Heart right ventricle (tissue), 16 donors: Measurements from ENCODE around the gene E2F7. TPM values are rescaled to one million over a fixed set of nuclear protein-coding genes. Genes with fewer than 3 reads are reported as not detected.
"Not testable (repeated sequence)": the region's sequence is repeated elsewhere in the genome, so short reads cannot be mapped to it uniquely, and the experiment has no call there.

ENCODE experiments used
- ATAC-seq, 8 donors: fragments of 200-7000 bp; cut with Tn5 transposase; one replicate each; pipeline ENCODE4 v1.9.1; 2020; ENCODE audit warnings: mild to moderate bottlenecking in 8 of 8, moderate library complexity in 8 of 8, moderate number of reproducible peaks in 1 of 8
- DNase-seq, 2 donors: peaks; one replicate each; pipeline ENCODE4 v3.0.0-alpha.2; 2020
- H3K27ac ChIP-seq, 10 donors: fragments of 200-600 bp; sonication (generic) in 2 of 10; one replicate each; pipeline versions ENCODE4 v1.5.0 to v1.8.0; 2020 to 2022; ENCODE audit warnings: mild to moderate bottlenecking in 3 of 10
- H3K27me3 ChIP-seq, 7 donors: fragments of 200-600 bp; one replicate each; pipeline ENCODE4 v1.8.0; 2021 to 2022; ENCODE audit warnings: mild to moderate bottlenecking in 2 of 7
- H3K36me3 ChIP-seq, 9 donors: fragments of 200-600 bp; sonication (generic) in 1 of 9; one replicate each; pipeline versions ENCODE4 v1.5.0 to v1.8.0; 2020 to 2022; ENCODE audit warnings: mild to moderate bottlenecking in 2 of 9
- H3K4me1 ChIP-seq, 9 donors: fragments of 200-600 bp; sonication (generic) in 1 of 9; one replicate each; pipeline versions ENCODE4 v1.5.0 to v1.8.0; 2020 to 2022; ENCODE audit warnings: mild to moderate bottlenecking in 4 of 9
- H3K4me3 ChIP-seq, 10 donors: fragments of 200-600 bp; sonication (generic) in 2 of 10; one replicate each; pipeline versions ENCODE4 v1.5.0 to v1.8.0; 2020 to 2022; ENCODE audit warnings: mild to moderate bottlenecking in 7 of 10, moderate library complexity in 2 of 10
- H3K9me3 ChIP-seq, 11 donors: fragments of 200-600 bp in 10 of 11; sonication (generic) in 2 of 11; one replicate each; pipeline versions ENCODE4 v1.5.0 to v1.8.0; 2013 to 2022; ENCODE audit warnings: mild to moderate bottlenecking in 2 of 11, control low read depth in 1 of 11, moderate library complexity in 1 of 11
- WGBS, 2 donors: extraction: QIAGEN DNeasy Blood & Tissue Kit; methylation state at CpG; one replicate each; pipeline ENCODE4 v1.1.7; 2013; ENCODE audit warnings: inconsistent platforms in 1 of 2; 5-methylcytosine and 5-hydroxymethylcytosine counted together
- intact Hi-C, 10 donors: fragments of 100-400 bp; cut with DNase I; formaldehyde crosslinking; loops; one replicate each; pipeline versions ENCODE4 v1.11.1 to v1.14.2; 2022
- polyA plus RNA-seq, 2 donors: library from polyadenylated mRNA; stranded (reverse); fragments of 200-250 nt; gene quantifications; one replicate each; pipeline ENCODE4 v1.2.3, GENCODE V29; 2013
- total RNA-seq, 10 donors: library from RNA; stranded (reverse); fragmentation: NEBNext Ultra II Directional in 3 of 10; extraction: Animal tissue kit (Norgen Biotek cat#: 25700) in 3 of 10; gene quantifications; one replicate each; pipeline versions ENCODE4 v1.2.1 to v1.2.4, GENCODE V29; 2021 to 2023
- TF ChIP-seq, protein P1 (sequence below), 9 donors: fragments of 200-600 bp; sonication (generic) in 2 of 9; IDR thresholded peaks; one replicate each; pipeline versions ENCODE4 v1.5.0 to v1.8.0; 2021 to 2022; ENCODE audit warnings: antibody characterized with exemption in 9 of 9, mild to moderate bottlenecking in 5 of 9, moderate library complexity in 1 of 9
- donor health status: Arrhythmogenic right ventricular cardiomyopathy.
- donor health status: ischemic (EF 13 %, LVEDD 7.1; RV severe dilation, severe dysfunction).
- donor health status: healthy with polysubstance abuse.
- donor health status: DM: no; HTN: yes; CAD: no.
- donor health status: DM: no; HTN: no; CAD: no.
- donor health status: ischemic (EF 25% LVEDD 6.9; RV normal size, moderate dysfunction).
- donor health status: ischemic (EF 25% LVEDD 5.7; RV mildly dilated, moderate dysfunction).
- donor health status: healthy.
- donor health status: DM: yes; HTN: yes; CAD: no.
- donor health status: Ischemic cardiomyopathy.
- donor health status: ischemic (EF 35%, LVEDD 5.7; RV mildly dilated, moderate dysfunction).
- donor health status: nonischemic (EF 11% LVEDD 7.7; RV severe dilation, severe dysfunction).
- donor health status: DM: yes; HTN: yes; CAD: no.
- donor health status: PGD.
- donor health status: ischemic (EF 29% LVEDD 5.4; RV normal size, mild dysfunction).
- donor health status: nonischemic (EF 23%, LVEDD 6.1; RV moderate dilation, normal function).

E2F7 gene
- total and polyA plus RNA-seq, 12 donors, result 0.04 to 1.5 (median 0.28) TPM; not detected in 1

GRCh38 chr12:77076886-77077285 is 11.5 kb upstream of the E2F7 start:
- peaks cover 0 to 5% (median 0%) of the 10 kb centered on the region in 7 donors for H3K27me3 ChIP-seq
- H3K27ac ChIP-seq, result no peak overlapping the region
- no peaks in the 10 kb centered on the region for H3K9me3 ChIP-seq
- ATAC-seq (no peak), DNase-seq (no peak)
- no peak overlapping the region for H3K4me3 ChIP-seq
- H3K4me1 ChIP-seq, result no peaks in the 10 kb centered on the region
- intact Hi-C loops, result no loop called here
- WGBS, 2 donors, result 50 to 57% methylated on average over 1 of the region's 1 CpG
- TF ChIP-seq, protein P1, sequence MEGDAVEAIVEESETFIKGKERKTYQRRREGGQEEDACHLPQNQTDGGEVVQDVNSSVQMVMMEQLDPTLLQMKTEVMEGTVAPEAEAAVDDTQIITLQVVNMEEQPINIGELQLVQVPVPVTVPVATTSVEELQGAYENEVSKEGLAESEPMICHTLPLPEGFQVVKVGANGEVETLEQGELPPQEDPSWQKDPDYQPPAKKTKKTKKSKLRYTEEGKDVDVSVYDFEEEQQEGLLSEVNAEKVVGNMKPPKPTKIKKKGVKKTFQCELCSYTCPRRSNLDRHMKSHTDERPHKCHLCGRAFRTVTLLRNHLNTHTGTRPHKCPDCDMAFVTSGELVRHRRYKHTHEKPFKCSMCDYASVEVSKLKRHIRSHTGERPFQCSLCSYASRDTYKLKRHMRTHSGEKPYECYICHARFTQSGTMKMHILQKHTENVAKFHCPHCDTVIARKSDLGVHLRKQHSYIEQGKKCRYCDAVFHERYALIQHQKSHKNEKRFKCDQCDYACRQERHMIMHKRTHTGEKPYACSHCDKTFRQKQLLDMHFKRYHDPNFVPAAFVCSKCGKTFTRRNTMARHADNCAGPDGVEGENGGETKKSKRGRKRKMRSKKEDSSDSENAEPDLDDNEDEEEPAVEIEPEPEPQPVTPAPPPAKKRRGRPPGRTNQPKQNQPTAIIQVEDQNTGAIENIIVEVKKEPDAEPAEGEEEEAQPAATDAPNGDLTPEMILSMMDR (IDR thresholded peaks at IDR 0.05), result no peak
- H3K36me3 ChIP-seq, result no peaks in the 10 kb centered on the region

DNA sequence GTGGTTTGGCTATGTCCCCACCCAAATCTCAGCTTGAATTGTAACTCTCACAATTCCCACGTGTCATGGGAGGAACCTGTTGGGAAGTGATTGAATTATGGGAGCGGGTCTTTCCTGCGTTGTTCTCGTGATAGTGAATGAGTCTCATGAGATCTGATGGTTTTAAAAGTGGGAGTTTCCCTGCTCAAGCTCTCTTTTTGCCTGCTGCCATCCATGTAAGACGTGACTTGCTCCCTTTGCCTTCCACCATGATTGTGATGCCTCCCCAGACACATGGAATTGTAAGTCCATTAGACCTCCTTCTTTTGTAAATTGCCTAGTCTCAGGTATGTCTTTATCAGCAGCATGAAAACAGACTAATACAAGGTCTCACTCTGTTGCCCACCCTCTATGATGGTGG is 8.5 kb upstream of the E2F7 start:
- H3K4me3 ChIP-seq, ATAC-seq, DNase-seq, H3K27me3 ChIP-seq, H3K36me3 ChIP-seq, H3K27ac ChIP-seq, H3K4me1 ChIP-seq, H3K9me3 ChIP-seq, intact Hi-C loops: not testable (repeated sequence)
- WGBS, 2 donors, result 90 to 94% methylated on average over 5 of the region's 5 CpGs

GRCh38 chr12:77072833-77073495 is 7.6 kb upstream of the E2F7 start:
- TF ChIP-seq, protein P1 (IDR thresholded peaks at IDR 0.05), result no peak
- Histone ChIP-seq H3K4me1 (no peaks in the 10 kb centered on the region), H3K27me3 (peaks cover 0 to 4% (median 0%) of the 10 kb centered on the region in 7 donors), H3K27ac (no peak overlapping the region), H3K4me3 (no peak overlapping the region), H3K9me3 (no peaks in the 10 kb centered on the region), H3K36me3 (no peaks in the 10 kb centered on the region)
- ATAC-seq, result no peak
- intact Hi-C loops, result no loop called here
- DNase-seq, result no peak
- 71 to 81% methylated on average over 3 of the region's 3 CpGs for WGBS, 2 donors

- 82 to 91% methylated on average over 5 of the region's 5 CpGs for WGBS, 2 donors
- DNase-seq (no peak), ATAC-seq (no peak)
- H3K9me3 ChIP-seq, result no peaks in the 10 kb centered on the region
- TF ChIP-seq, protein P1 (IDR thresholded peaks at IDR 0.05), result no peak
- intact Hi-C loops, result no loop called here
- peaks cover 0 to 5% (median 0%) of the 10 kb centered on the region in 9 donors for H3K4me1 ChIP-seq
- H3K27me3 ChIP-seq, result no peaks in the 10 kb centered on the region
- H3K27ac ChIP-seq, result no peak overlapping the region
- no peak overlapping the region for H3K4me3 ChIP-seq
- H3K36me3 ChIP-seq, result no peaks in the 10 kb centered on the region
Observed at GRCh38 chr12:77070800-77071449, 5.6 kb upstream of the E2F7 start.

GRCh38 chr12:77070382-77070781 is 5.0 kb upstream of the E2F7 start:
- WGBS, 2 donors, result 76 to 77% methylated on average over 3 of the region's 3 CpGs
- Histone ChIP-seq H3K9me3 (no peaks in the 10 kb centered on the region), H3K4me3 (no peak overlapping the region), H3K27me3 (no peaks in the 10 kb centered on the region), H3K27ac (no peak overlapping the region), H3K36me3 (no peaks in the 10 kb centered on the region), H3K4me1 (peaks cover 0 to 6% (median 0%) of the 10 kb centered on the region in 9 donors)
- ATAC-seq (no peak), DNase-seq (no peak)
- TF ChIP-seq, protein P1 (IDR thresholded peaks at IDR 0.05), result no peak
- intact Hi-C loops, result no loop called here
